ENCODE measurements around the gene DNAH6. TPM values are rescaled to one million over a fixed set of nuclear protein-coding genes. Genes with fewer than 3 reads are reported as not detected.

DNAH6 gene
- total RNA-seq, 1 donor from 2014 or later = 0.08 TPM

GRCh38 chr2:84805250-84805958, 289.1 kb downstream of the DNAH6 start:
- no peak for DNase-seq
- intact Hi-C loops (cut with DNase I) = no loop called here
- no peak for ATAC-seq (ENCODE audit: poor library complexity)

GRCh38 chr2:84807063-84807485, 290.8 kb downstream of the DNAH6 start:
- intact Hi-C loops (cut with DNase I) = no loop called here
- peak; percentile 36 for ATAC-seq (ENCODE audit: poor library complexity)
- no peak for DNase-seq

GRCh38 chr2:84808279-84808678, 292.0 kb downstream of the DNAH6 start:
- ATAC-seq (ENCODE audit: poor library complexity) (no peak), DNase-seq (no peak)
- intact Hi-C loops (cut with DNase I) = no loop called here

GRCh38 chr2:84811839-84812431, 295.6 kb downstream of the DNAH6 start:
- intact Hi-C loops (cut with DNase I) = no loop called here
- no peak for ATAC-seq (ENCODE audit: poor library complexity)

GRCh38 chr2:84815146-84815545, 298.8 kb downstream of the DNAH6 start:
- DNase-seq (no peak), ATAC-seq (ENCODE audit: poor library complexity) (no peak)
- intact Hi-C loops (cut with DNase I) = no loop called here

More at GRCh38 chr2:84811839-84812431, 295.6 kb downstream of the DNAH6 start:
- DNase-seq = no peak

GRCh38 chr2:84816426-84817026, 300.2 kb downstream of the DNAH6 start:
- no peak for ATAC-seq (ENCODE audit: poor library complexity)
- DNase-seq = no peak
- intact Hi-C loops (cut with DNase I) = no loop called here

- DNase-seq = no peak
- intact Hi-C loops (cut with DNase I) = no loop called here
- ATAC-seq (ENCODE audit: poor library complexity) = no peak
Measured at GRCh38 chr2:84817239-84817655, 300.9 kb downstream of the DNAH6 start.

- intact Hi-C loops (cut with DNase I) = no loop called here
- ATAC-seq (ENCODE audit: poor library complexity) = no peak
- no peak for DNase-seq
Measured at GRCh38 chr2:84821806-84822205, 305.5 kb downstream of the DNAH6 start.

GRCh38 chr2:84823229-84823628, 306.9 kb downstream of the DNAH6 start:
- ATAC-seq (ENCODE audit: poor library complexity) = no peak
- no peak for DNase-seq
- intact Hi-C loops (cut with DNase I) = no loop called here

GRCh38 chr2:84823788-84824187, 307.5 kb downstream of the DNAH6 start:
- DNase-seq (no peak), ATAC-seq (ENCODE audit: poor library complexity) (no peak)
- intact Hi-C loops (cut with DNase I) = no loop called here

GRCh38 chr2:84827978-84828575, 311.8 kb downstream of the DNAH6 start:
- no peak for ATAC-seq (ENCODE audit: poor library complexity)

GRCh38 chr2:84829693-84830092, 313.4 kb downstream of the DNAH6 start:
- no peak for DNase-seq
- intact Hi-C loops (cut with DNase I) = no loop called here
- no peak for ATAC-seq (ENCODE audit: poor library complexity)

More at GRCh38 chr2:84827978-84828575, 311.8 kb downstream of the DNAH6 start:
- intact Hi-C loops (cut with DNase I) = no loop called here
- DNase-seq = no peak

- peak; percentile 71 for ATAC-seq (ENCODE audit: poor library complexity)
- peak; percentile 58 for DNase-seq
Measured at GRCh38 chr2:84830095-84830494, 313.8 kb downstream of the DNAH6 start.

GRCh38 chr2:84830758-84831500, 314.6 kb downstream of the DNAH6 start:
- intact Hi-C loops (cut with DNase I) = no loop called here
- no peak for ATAC-seq (ENCODE audit: poor library complexity)
- DNase-seq = no peak

More at GRCh38 chr2:84830095-84830494, 313.8 kb downstream of the DNAH6 start:
- intact Hi-C loops (cut with DNase I) = no loop called here

- intact Hi-C loops (cut with DNase I) = no loop called here
- peak; percentile 67 for ATAC-seq (ENCODE audit: poor library complexity)
Measured at GRCh38 chr2:84832772-84833461, 316.6 kb downstream of the DNAH6 start.

GRCh38 chr2:84833481-84834150, 317.3 kb downstream of the DNAH6 start:
- DNase-seq (no peak), ATAC-seq (ENCODE audit: poor library complexity) (no peak)
- intact Hi-C loops (cut with DNase I) = no loop called here

More at GRCh38 chr2:84832772-84833461, 316.6 kb downstream of the DNAH6 start:
- DNase-seq = peak; percentile 44

GRCh38 chr2:84836215-84836614, 319.9 kb downstream of the DNAH6 start:
- DNase-seq = no peak
- no peak for ATAC-seq (ENCODE audit: poor library complexity)
- intact Hi-C loops (cut with DNase I) = no loop called here
